NCI-H2107 (cell line): ENCODE measurements around the gene RHBDF1.
A peak's percentile ranks its signal among the peaks of the same experiment; 100 is the strongest.
"Not testable (repeated sequence)": the region's sequence is repeated elsewhere in the genome, so short reads cannot be mapped to it uniquely, and the experiment has no call there.

Experiments used
- DNase-seq: peaks from one replicate; lab custom pipeline; 2025; lab: John Stamatoyannopoulos, UW

The RHBDF1 gene

GRCh38 chr16:58491-59439 is 13.7 kb downstream of the RHBDF1 start:
- no peak for DNase-seq

- no peak for DNase-seq
These were observed 14.7 kb downstream of the RHBDF1 start for GRCh38 chr16:57711-58110.

DNA sequence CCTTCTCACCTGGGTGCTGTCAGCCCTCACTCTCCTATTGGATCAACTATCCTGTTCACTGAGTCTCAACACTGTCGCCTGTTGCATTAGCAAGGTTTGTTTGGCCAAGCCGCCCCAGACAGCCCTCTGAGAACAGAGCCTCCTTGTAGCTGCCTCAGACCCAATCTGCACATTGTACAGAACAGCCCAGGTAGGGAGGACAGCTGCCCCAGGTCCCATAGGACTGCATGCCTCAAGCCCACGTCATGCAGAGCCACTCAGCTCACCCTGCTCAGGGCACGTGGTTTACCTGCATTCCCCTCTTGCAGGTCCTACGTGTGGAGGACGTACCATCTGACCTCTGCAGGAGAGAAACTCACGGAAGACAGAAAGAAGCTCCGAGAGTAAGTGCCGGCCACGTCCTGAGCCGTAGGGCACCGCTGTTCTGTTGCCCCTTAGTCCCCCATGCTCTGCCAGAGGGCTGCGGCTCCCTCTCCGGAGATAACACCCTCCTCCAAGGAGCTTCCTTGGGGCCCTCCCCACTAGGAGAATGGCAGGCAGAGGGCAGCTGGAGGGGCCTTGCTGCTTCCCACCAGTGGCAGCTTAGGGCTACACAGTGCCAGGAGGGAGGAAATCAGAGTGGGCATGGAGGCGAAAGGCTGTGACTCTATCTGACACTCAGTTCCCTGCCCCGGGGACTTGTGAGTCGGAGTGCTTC is 16.1 kb downstream of the RHBDF1 start:
- no peak for DNase-seq

- DNase-seq = no peak
These were observed 16.8 kb downstream of the RHBDF1 start for GRCh38 chr16:55571-56136.

GRCh38 chr16:54237-54581 is 18.2 kb downstream of the RHBDF1 start:
- no peak for DNase-seq

DNA sequence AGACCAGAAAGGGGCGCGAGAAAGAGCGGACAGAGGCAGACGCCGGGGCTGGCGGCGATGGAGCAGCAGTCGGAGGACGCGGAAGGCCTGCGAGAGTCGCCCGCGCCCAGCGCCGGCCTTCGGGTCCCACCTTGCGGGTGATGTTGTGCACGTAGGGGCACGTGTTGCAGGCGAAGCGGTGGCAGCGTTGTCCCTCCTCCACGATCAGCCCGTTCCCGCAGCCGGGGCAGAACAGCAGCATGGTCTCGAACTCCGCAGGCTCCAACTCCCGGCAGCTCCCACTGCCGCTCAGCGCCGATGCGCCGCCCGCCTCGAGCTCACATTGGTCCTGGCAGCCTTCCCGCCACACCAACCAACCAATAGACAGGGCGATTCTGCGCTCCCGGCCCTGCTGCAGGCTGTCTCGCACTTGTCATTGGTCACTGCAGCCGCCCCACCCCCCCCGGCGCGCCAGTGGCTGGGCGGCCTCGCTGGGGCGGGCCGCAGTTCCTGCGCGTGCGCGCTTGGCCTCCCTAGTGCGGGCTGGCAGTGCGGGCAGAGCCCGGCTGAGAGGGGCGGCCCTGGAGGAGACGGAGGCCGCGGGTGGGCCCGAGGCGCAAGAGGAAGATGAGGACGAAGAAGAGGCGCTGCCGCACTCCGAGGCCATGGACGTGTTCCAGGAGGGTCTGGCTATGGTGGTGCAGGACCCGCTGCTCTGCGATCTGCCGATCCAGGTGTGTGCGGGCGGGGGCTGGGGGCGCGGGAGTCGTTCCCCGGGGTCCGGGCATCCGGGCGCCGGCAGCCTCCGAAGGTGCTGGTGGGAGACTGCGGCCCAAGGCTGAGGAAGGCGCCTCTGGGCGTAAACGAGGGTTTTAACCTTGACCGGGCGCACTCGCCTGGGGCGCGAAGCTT is 18.8 kb downstream of the RHBDF1 start, which contains the start of the genes POLR3K and SNRNP25:
POLR3K (minus strand) TSS at position 263 of the 891 bp plus-strand sequence; CDS start at position 241, 22 bp downstream.
SNRNP25 (plus strand) TSS at position 483 of the 891 bp plus-strand sequence; CDS start at position 672, 189 bp downstream.
- DNase-seq = peak; percentile 95

DNA sequence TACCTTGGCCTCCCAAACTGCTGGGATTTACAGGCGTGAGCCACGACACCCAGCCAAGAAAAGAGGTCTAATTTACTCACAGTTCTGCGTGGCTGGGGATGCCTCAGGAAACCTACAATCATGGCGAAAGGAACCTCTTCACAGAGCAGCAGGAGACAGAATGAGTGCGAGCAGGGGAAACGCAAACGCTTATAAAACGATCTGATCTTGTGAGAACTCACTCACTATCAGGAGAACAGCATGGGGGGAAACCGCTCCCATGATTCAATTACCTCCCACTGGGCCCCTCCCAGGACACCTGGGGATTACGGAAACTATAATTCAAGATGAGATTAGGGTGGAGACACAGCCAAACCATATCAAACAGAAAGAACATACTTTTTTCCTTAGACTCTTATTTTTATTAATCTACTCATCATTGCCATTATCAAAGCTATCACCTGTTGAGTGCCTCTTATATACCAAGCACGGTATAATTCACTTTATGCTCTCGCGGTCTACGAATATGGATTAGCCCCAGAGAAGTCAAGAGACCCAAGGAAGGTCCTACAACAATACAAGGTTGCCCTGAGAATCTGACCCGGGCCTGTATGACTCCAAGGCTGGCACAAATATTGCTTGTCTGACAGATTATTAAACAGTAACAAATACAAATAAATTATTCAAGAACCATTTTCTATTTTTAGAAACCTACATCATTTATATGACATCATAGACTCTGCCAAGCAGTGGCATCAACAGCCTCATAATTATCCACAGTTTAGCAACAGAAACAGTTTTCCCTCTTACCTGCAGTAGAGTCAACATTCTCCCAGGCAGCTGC is 21.5 kb downstream of the RHBDF1 start:
- DNase-seq = no peak

- DNase-seq = no peak
These were observed 25.2 kb downstream of the RHBDF1 start for GRCh38 chr16:47234-47633.

GRCh38 chr16:46510-46909 is 25.9 kb downstream of the RHBDF1 start:
- DNase-seq = not testable (repeated sequence)

DNA sequence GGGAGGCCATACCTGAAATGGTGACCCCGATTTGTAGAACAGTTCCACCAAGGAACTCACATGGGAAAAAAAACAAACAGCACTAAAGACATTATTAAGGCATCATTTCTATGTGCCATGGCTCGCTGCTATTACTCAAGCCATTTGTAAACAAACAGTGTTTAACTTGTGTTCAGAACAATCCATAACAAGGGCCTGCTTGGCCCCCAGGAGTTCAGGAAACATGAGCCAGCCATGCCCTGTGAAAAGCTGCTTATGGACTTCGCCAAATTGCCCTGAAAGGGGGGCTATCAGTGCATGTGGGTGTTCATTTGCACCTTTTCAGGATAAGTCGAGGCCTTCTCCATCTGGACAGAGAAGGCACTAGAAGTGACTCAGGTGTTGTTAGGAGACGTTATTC is 27.0 kb downstream of the RHBDF1 start:
- DNase-seq = no peak

DNA sequence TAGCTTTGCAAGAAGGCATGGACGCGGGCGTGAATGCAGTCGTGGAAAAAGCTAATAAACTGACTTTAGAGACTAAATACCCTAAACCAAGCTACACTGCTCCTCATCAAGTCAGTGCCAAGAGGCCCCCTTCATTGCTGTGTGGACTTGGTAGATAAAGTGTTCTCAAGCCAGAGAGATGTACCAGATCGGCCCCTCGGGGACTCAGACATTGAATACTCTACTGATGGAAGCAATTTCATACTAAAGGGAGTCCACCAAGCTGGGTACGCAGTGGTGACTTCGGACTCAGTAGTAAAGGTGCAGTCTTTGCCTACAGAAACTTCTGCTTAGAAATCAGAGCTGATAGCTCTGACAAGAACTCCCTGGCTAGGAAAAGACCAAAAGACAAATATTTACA is 27.8 kb downstream of the RHBDF1 start:
- DNase-seq = no peak

GRCh38 chr16:43294-43693 is 29.1 kb downstream of the RHBDF1 start:
- no peak for DNase-seq

- no peak for DNase-seq
These were observed 29.7 kb downstream of the RHBDF1 start for GRCh38 chr16:42691-43090.

- DNase-seq = no peak
These were observed 30.4 kb downstream of the RHBDF1 start for GRCh38 chr16:42069-42457.

GRCh38 chr16:41439-42068 is 30.9 kb downstream of the RHBDF1 start:
- no peak for DNase-seq

- DNase-seq = no peak
These were observed 33.2 kb downstream of the RHBDF1 start for GRCh38 chr16:38941-39892.

GRCh38 chr16:38206-38605 is 34.2 kb downstream of the RHBDF1 start:
- not testable (repeated sequence) for DNase-seq

DNA sequence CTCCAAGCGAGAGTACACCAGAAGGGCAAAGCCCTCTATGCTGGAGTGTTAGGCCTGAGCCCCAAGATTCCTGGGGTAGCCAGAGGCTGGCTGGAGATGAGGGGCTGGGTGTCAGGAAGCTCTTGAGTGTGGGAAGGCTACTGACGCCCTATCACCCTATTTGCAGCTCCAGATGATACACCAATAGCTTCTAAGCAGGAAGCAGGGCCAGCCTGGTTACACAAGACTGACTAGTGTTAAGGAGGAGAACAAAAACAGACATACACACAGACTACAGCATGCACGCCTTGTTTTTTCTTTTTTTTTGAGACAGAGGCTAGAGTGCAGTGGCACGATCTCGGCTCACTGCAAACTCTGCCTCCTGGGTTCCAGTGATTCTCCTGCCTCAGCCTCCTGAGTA is 34.9 kb downstream of the RHBDF1 start:
- DNase-seq = no peak

- DNase-seq = no peak
These were observed 36.0 kb downstream of the RHBDF1 start for GRCh38 chr16:36336-36984.
